Motor neuron (in vitro differentiated cells): ENCODE measurements around the gene STK39. TPM values are rescaled to one million over a fixed set of nuclear protein-coding genes. Genes with fewer than 3 reads are reported as not detected.

Source experiments
- ATAC-seq, 8 experiments: fragments of 200-7000 bp; cut with Tn5 transposase; replicated peaks in 6 of 8; 2 replicates each; pipeline ENCODE4 v1.8.0; 2021; ENCODE audit warnings: mild to moderate bottlenecking in 8 of 8, moderate library complexity in 8 of 8
- H3K27ac ChIP-seq, 2 donors: fragments of 250-450 bp; sonication (Bioruptor Pico); 2 replicates each; pipeline ENCODE4 v1.9.0; 2021; ENCODE audit warnings: antibody characterized with exemption in 2 of 2, mild to moderate bottlenecking in 2 of 2, moderate library complexity in 1 of 2
- H3K4me1 ChIP-seq, 2 donors: fragments of 250-450 bp; sonication (Bioruptor Pico); replicated peaks in 1 of 2; 2 replicates each; pipeline ENCODE4 v1.6.1; 2021; ENCODE audit warnings: antibody characterized with exemption in 2 of 2, mild to moderate bottlenecking in 2 of 2, moderate library complexity in 1 of 2
- H3K4me3 ChIP-seq, 5 donors: fragments of 250-450 bp; sonication (Bioruptor Pico); 2 replicates each; pipeline ENCODE4 v1.9.0; 2021; ENCODE audit warnings: antibody characterized with exemption in 5 of 5, mild to moderate bottlenecking in 5 of 5, moderate library complexity in 4 of 5
- WGBS, 10 experiments: fragments of 450-650 bp; shearing (Covaris generic); methylation state at CpG; one replicate each; pipeline ENCODE4 v1.0.0; 2022; 5-methylcytosine and 5-hydroxymethylcytosine counted together
- in situ Hi-C, 9 experiments: fragments of 400-800 bp; cut with MboI; loops; one replicate each; pipeline ENCODE4 v1.15.0; 2021; ENCODE audit warnings: low sequenced_read_pairs in 9 of 9, low pct_unique_long_range_greater_than_20kb in 2 of 9; ENCODE audit not compliant: unreplicated experiment in 9 of 9
- total RNA-seq, 8 experiments: library from RNA; unstranded; fragments of 300-600 nt; gene quantifications; 2 replicates each; pipeline versions ENCODE4 v1.2.3 to v1.2.4, GENCODE V29; 2022

STK39 gene
- total RNA-seq, 8 experiments from 2014 or later, result 12.3 to 43.3 (median 30.2) TPM

DNA sequence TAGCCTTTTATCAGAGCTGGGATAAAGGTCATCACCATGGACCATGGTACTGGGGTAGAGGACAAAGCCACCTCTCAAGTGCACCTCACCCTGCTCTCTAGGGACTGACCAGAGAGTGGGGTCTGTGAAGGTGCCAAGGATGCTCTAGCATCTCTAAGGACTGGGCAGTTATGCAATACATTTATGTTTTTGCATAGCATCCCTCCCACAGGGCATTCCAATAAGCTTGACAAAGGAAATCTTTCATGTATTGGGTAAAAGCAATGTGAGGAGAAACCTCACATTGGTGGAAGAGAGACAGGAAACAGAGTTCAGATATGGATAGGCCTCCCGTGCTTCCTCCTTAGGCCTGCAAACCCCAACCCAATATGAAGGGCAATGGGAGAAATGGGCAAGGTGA, 31.6 kb downstream of the STK39 start:
- H3K4me1 ChIP-seq, result peaks cover 3 to 10% of the 10 kb centered on the region in 2 donors
- WGBS, 10 experiments, result 20 to 71% (median 60%) methylated on average over 1 of the region's 1 CpG; no CpG with 5 or more reads in 6 of the 10 experiments

DNA sequence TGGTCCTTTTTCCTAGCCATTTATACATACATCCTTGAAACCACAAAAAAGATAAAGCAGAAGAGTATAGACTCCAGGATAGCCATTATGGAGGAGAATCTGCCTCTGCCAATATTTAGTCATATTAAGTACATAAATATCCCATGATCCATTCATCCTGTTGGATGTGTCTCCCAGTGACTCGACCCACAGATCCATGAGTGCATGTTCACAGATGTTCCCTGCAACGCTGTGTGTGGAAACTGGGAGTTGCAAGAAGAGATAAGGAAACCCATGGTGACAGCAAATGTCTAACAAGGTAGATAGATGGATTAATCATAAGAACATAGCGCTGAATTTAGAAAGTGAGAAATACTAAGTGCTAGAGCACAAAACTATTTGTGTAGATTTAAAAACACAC, 34.5 kb downstream of the STK39 start:
- ATAC-seq, result no peak
- no peak overlapping the region for H3K27ac ChIP-seq
- no peak overlapping the region for H3K4me3 ChIP-seq
- 69 to 100% (median 96%) methylated on average over 1 to 3 of the region's 3 CpGs; no CpG with 5 or more reads in 2 of the 10 experiments for WGBS, 10 experiments
- peaks cover 0 to 8% of the 10 kb centered on the region in 2 donors for H3K4me1 ChIP-seq
- in situ Hi-C loops, result no loop called here

More for the DNA sequence above, 31.6 kb downstream of the STK39 start:
- no peak for ATAC-seq
- in situ Hi-C loops, result no loop called here
- H3K4me3 ChIP-seq, result no peak overlapping the region
- no peak overlapping the region for H3K27ac ChIP-seq

DNA sequence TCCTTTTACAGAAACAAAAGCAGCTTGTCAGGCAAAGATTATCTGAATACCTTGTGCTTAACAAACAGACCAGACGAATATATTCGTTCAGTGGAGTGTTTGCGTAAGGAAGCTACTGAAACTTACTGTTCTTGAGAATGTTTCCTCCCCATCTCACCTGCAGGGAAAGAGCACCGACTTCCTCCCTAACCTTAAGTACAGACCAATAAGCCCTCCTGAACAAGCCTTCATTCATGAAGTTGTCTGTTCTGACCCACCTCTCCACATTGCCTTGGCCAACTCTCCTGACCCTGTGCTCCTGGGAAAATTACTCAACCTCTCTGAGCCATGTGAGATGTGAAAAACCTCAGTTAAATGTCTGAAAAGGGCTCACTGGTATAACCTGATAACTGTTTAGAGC, 35.2 kb downstream of the STK39 start:
- in situ Hi-C loops, result no loop called here
- WGBS, 10 experiments, result 53 to 100% (median 73%) methylated on average over 1 to 4 of the region's 4 CpGs; no CpG with 5 or more reads in 1 of the 10 experiments
- no peak overlapping the region for H3K4me3 ChIP-seq
- no peak for ATAC-seq
- peaks cover 0 to 8% of the 10 kb centered on the region in 2 donors for H3K4me1 ChIP-seq
- no peak overlapping the region for H3K27ac ChIP-seq

DNA sequence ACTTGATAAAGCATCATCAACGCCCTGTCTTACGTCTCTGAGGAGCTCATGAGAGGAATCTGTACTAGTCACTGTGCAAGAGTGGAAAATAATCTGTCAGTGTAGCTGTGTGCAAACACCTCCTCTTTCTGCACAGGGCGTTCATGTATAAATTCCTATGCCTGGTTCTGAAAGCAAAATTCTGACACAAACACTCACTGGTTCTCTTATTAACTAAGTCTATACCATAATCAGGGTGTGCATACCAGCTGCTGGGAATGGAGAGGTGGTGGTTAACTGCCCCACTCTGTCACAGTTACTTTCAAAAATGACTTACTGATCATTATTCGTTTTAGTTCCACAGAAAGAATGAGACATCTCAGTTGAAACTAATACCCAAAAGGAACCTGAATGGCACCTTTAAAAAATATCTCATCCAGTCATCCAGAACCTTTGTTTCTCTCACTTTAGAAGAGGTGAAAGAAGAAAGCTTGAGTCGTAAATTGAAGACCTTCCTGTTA, 35.7 kb downstream of the STK39 start:
- in situ Hi-C loops, result no loop called here
- WGBS, 10 experiments, result 48 to 88% (median 70%) methylated on average over 1 to 5 of the region's 5 CpGs; no CpG with 5 or more reads in 1 of the 10 experiments
- peak in 2 of 8 experiments; percentile 36 to 80 for ATAC-seq
- H3K4me3 ChIP-seq, result no peak overlapping the region
- no peak overlapping the region for H3K27ac ChIP-seq
- H3K4me1 ChIP-seq, result peaks cover 0 to 8% of the 10 kb centered on the region in 2 donors

DNA sequence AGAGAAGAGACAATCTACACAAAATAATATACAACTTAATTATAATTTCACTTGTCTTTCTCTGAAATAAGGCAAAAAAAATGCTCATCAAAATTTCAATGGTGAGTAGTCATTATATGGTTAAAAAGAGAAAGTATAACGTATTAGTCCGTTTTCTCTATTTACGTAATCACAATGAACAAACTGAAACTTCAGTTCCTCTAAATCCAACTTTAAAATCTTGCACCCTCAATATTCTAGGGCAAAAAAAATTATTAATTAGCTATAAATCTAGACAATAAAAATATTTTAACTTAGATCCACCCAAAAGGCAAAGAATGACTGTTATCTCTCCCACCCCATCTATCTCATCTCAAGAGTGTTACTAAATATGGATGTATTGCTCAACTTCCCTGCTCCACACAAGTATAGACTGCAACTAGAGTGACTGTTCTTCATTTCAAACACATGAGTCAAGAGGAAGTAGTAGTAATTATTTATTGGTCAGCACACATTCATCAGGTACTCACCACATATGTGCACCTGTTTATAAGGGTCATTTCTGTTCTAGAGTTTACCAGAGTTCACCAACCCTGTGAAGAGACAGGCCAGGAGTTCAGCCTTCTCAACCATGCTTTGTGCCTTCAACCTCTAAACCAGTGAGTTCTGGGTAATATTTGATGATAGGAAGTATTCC, 36.4 kb downstream of the STK39 start:
- in situ Hi-C loops, result no loop called here

DNA sequence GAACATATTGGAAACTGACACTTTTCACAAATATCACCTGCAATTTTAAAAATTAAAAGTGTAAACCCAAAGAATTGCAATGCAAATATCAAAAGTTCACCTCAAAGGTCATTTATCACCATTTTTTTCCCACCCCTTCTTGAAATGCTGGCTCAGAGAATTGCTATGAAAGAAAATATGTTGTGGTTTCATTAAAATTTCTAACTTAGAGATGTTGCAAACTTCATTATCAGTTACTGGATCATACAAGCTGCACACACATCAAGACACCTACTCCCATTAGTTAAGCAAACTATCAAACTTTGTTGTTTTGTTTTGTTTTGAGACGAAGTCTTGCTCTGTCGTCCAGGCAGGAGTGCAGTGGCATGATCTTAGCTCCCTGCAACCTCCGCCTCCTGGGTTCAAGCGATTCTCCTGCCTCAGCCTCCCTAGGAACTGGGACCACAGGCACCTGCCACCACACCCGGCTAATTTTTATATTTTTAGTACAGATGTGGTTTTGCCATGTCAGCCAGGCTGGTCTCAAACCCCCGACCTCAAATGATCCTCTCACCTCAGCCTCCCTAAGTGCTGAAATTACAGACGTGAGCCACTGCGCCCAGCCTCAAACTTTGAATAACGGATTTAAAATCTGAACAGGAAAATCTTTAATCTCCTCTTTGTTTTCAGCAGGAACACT, 37.0 kb downstream of the STK39 start:
- H3K4me3 ChIP-seq, result no peak overlapping the region
- no peak overlapping the region for H3K27ac ChIP-seq
- H3K4me1 ChIP-seq, result peaks cover 0 to 8% of the 10 kb centered on the region in 2 donors
- in situ Hi-C loops, result no loop called here
- ATAC-seq, result no peak
- 60 to 100% (median 90%) methylated on average over 1 to 8 of the region's 9 CpGs for WGBS, 10 experiments

More for the DNA sequence above, 36.4 kb downstream of the STK39 start:
- Histone ChIP-seq H3K4me1 (peaks cover 0 to 8% of the 10 kb centered on the region in 2 donors), H3K27ac (no peak overlapping the region), H3K4me3 (no peak overlapping the region)
- 38 to 100% (median 97%) methylated on average over 1 to 3 of the region's 3 CpGs; no CpG with 5 or more reads in 1 of the 10 experiments for WGBS, 10 experiments
- ATAC-seq, result peak in 4 of 8 experiments; percentile 38 to 90 (median 64)

DNA sequence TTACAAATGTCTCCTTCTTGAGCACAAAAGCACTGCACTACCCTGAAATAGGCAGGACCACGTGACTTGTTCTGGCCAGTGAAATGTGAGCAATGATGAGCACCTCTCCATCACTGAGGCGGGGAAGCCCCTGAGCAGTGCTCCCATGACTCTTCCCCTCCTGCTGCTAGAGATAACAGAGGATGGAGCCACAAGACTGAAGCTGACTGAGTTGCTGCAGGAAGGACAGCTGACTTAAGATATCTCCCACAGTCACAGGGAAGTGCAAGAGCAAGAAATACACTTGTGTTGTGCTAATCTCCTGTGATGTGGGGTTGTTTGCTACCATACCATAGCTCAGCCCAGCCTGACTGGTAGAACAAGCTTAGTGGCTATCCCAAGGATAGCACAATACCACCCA, 38.7 kb downstream of the STK39 start:
- H3K4me1 ChIP-seq, result peaks cover 0 to 8% of the 10 kb centered on the region in 2 donors
- WGBS, 10 experiments, result 80 to 100% (median 100%) methylated on average over 1 to 2 of the region's 2 CpGs; no CpG with 5 or more reads in 4 of the 10 experiments
- ATAC-seq, result no peak
- no peak overlapping the region for H3K27ac ChIP-seq
- H3K4me3 ChIP-seq, result no peak overlapping the region
- in situ Hi-C loops, result no loop called here

DNA sequence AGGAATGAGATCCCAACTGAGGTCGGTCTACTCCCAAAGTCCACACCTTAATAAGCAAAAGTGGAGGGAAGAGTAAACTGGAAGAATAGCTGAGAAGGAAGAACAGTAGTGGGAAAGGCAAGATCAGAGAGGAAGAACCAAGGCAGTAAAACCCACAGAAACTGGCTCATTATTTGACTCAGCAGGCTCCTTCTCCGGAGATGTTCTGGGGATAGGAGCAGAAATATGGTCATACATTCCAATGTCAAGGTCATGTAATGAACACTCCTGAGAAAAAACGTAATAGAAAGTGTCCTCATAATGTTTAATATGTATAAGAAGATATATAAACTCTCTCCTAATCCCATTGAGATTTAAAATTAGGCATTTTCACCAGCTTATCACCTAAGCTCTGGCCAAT, 39.5 kb downstream of the STK39 start:
- 67 to 100% (median 96%) methylated on average over 1 to 3 of the region's 3 CpGs for WGBS, 10 experiments
- no peak for ATAC-seq
- H3K27ac ChIP-seq, result no peak overlapping the region

DNA sequence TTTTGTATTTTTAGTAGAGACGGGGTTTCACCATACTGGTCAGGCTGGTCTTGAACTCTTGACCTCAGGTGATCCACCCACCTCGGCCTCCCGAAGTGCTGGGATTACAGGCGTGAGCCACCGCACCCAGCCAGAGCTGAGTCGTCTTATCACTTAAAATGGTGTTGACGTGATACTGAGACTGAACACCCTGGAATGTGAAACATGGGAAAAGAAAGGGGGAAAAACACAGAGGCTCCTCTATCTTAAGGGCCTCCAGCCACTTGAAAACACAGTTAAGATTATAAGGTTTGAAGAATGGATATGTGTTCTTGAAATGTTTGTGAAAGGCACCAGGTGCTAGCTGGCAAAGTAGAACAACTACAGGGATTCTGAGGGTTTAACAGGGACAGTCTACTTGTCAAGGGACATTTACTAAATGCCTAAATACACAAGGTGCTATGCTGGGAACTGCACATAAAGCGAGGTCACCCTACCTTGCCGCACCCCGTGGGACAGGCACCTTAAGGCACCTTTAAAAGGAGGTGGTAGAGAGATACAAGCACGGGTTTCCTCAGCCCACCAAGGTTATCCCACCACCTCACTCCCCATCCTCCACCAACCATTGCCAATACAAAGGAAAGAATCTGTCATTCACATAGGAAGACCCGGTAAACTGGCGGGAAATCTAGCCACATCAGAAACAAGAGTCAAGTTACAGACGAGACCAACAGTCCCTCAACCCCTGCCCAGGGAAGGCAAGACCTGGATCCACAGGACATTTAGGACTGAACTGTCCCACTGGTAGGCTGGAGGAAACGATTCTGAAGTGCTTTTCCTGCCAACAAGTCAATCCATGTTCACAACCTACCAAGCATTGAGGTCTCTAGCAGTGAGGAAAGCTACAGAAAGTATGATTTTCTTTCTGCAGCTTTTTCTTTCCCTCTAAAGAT, 43.4 kb downstream of the STK39 start:
- in situ Hi-C loops, result no loop called here
- no peak for ATAC-seq
- WGBS, 10 experiments, result 20 to 100% (median 80%) methylated on average over 1 to 12 of the region's 15 CpGs
- H3K27ac ChIP-seq, result no peak overlapping the region
- H3K4me1 ChIP-seq, result peaks cover 16% of the 10 kb centered on the region in 2 donors
- no peak overlapping the region for H3K4me3 ChIP-seq

More for the DNA sequence above, 39.5 kb downstream of the STK39 start:
- Histone ChIP-seq H3K4me1 (peaks cover 0 to 8% of the 10 kb centered on the region in 2 donors), H3K4me3 (no peak overlapping the region)
- in situ Hi-C loops, result no loop called here

DNA sequence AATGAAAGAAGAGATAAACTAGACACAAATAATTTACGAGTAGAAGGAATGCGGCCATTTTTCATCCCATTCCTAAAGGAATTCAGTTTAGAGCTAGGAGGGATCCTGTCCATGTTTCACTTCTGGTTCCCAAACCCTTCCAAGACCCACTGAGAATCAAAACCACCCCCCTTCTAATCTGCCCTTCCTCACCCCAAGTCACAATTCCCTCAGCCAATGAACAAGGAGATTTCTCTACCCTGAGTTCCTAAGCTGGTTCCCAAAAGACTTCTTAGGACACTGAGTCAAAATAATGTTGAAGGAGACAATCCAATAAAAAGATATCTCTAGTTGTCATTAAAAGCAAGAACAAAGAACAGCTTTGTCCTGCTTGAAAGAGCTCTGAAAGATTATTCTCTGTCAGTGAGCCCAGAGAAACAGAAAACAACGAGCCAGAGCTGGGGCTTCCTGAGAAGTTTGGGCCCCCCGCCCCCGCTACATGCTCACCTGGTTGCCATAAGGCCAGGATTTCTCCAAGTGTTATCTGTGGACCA, 45.7 kb downstream of the STK39 start:
- 0 to 100% (median 64%) methylated on average over 1 to 4 of the region's 5 CpGs; no CpG with 5 or more reads in 2 of the 10 experiments for WGBS, 10 experiments
- Histone ChIP-seq H3K4me3 (no peak overlapping the region), H3K27ac (peak overlapping the region; percentile 58 to 63)

DNA sequence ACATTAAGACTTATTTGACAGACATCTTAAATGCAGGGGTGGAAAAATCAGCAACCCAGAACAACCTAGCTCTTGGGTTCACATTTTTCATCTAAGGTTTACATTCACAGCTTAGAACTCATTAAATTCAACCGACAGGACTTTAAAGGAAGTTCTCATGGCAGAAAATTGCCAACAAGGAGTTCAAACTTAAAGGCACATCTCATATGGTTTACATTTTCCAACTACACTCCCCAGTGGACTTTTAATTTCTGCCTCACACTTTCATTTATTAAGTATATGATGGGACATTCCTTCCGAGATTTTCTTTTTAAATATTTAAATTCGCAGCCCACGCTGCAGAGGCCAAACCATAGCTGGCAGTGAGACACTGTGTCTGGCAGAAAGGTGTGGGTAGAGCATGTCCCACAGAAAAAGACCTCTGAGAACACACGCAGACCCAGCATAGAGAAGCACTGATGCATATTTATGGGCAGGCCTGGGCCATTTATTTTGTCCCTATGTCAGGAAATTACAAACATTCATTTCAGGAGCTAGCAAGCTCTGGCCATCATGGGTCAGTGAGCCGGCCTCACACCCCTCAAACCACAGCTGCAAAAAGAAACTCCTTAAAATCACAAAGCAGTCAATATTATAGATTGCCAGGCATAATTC, 46.3 kb downstream of the STK39 start:
- H3K27ac ChIP-seq, result peak overlapping the region; percentile 58 to 63
- ATAC-seq, result peak in 7 of 8 experiments; percentile 37 to 97 (median 86)
- in situ Hi-C loops, result no loop called here
- peaks cover 16% of the 10 kb centered on the region in 2 donors for H3K4me1 ChIP-seq
- 0 to 63% (median 37%) methylated on average over 1 to 5 of the region's 6 CpGs; no CpG with 5 or more reads in 2 of the 10 experiments for WGBS, 10 experiments
- H3K4me3 ChIP-seq, result no peak overlapping the region

More for the DNA sequence above, 45.7 kb downstream of the STK39 start:
- ATAC-seq, result peak in 5 of 8 experiments; percentile 19 to 65 (median 50)
- in situ Hi-C loops, result no loop called here
- peaks cover 16% of the 10 kb centered on the region in 2 donors for H3K4me1 ChIP-seq
